Measurements from ENCODE around the gene TGM4. TPM values are rescaled to one million over a fixed set of nuclear protein-coding genes. Genes with fewer than 3 reads are reported as not detected.

Gene TGM4
- total and polyA plus RNA-seq, 9 donors, result not detected

- H3K27ac ChIP-seq, result no peak overlapping the region
- WGBS, 3 donors, result 35 to 41% (median 40%) methylated on average over 5 of the region's 5 CpGs
- TF ChIP-seq POLR2A (IDR thresholded peaks at IDR 0.05) (no peak), CTCF (IDR thresholded peaks at IDR 0.05) (no peak), EP300 (IDR thresholded peaks at IDR 0.05) (no peak)
- no peak for DNase-seq
- H3K4me3 ChIP-seq, result no peak overlapping the region
- no peaks in the 10 kb centered on the region for H3K27me3 ChIP-seq
- intact Hi-C loops (cut with DNase I), result no loop called here
- no peaks in the 10 kb centered on the region for H3K9me3 ChIP-seq
- H3K36me3 ChIP-seq, result no peaks in the 10 kb centered on the region
- no peaks in the 10 kb centered on the region for H3K4me1 ChIP-seq (ENCODE audit: insufficient read depth)
Measured at GRCh38 chr3:44894485-44894884, 20.1 kb downstream of the TGM4 start.

GRCh38 chr3:44896440-44896839 is 22.0 kb downstream of the TGM4 start:
- Histone ChIP-seq H3K9me3 (no peaks in the 10 kb centered on the region), H3K4me1 (ENCODE audit: insufficient read depth) (no peaks in the 10 kb centered on the region), H3K27me3 (no peaks in the 10 kb centered on the region), H3K27ac (no peak overlapping the region), H3K4me3 (no peak overlapping the region), H3K36me3 (no peaks in the 10 kb centered on the region)
- no peak for DNase-seq
- intact Hi-C loops (cut with DNase I), result no loop called here
- no peak for TF ChIP-seq CTCF (IDR thresholded peaks at IDR 0.05)
- TF ChIP-seq POLR2A (IDR thresholded peaks at IDR 0.05), result no peak
- no peak for TF ChIP-seq EP300 (IDR thresholded peaks at IDR 0.05)
- WGBS, 3 donors, result 64 to 85% (median 84%) methylated on average over 2 of the region's 2 CpGs

GRCh38 chr3:44899683-44900367 is 25.4 kb downstream of the TGM4 start:
- no peak for TF ChIP-seq EP300 (IDR thresholded peaks at IDR 0.05)
- no peak for TF ChIP-seq CTCF (IDR thresholded peaks at IDR 0.05)
- TF ChIP-seq POLR2A (IDR thresholded peaks at IDR 0.05), result no peak
- Histone ChIP-seq H3K36me3 (no peaks in the 10 kb centered on the region), H3K27me3 (no peaks in the 10 kb centered on the region), H3K4me1 (ENCODE audit: insufficient read depth) (no peaks in the 10 kb centered on the region), H3K4me3 (no peak overlapping the region), H3K9me3 (no peaks in the 10 kb centered on the region), H3K27ac (no peak overlapping the region)
- no peak for DNase-seq
- 46 to 53% (median 50%) methylated on average over 13 of the region's 13 CpGs for WGBS, 3 donors
- intact Hi-C loops (cut with DNase I), result no loop called here

- Histone ChIP-seq H3K27ac (no peak overlapping the region), H3K9me3 (no peaks in the 10 kb centered on the region), H3K27me3 (no peaks in the 10 kb centered on the region), H3K36me3 (no peaks in the 10 kb centered on the region), H3K4me1 (ENCODE audit: insufficient read depth) (no peaks in the 10 kb centered on the region), H3K4me3 (no peak overlapping the region)
- intact Hi-C loops (cut with DNase I), result no loop called here
- no peak for TF ChIP-seq POLR2A (IDR thresholded peaks at IDR 0.05)
- TF ChIP-seq EP300 (IDR thresholded peaks at IDR 0.05), result no peak
- DNase-seq, result no peak
- 10 to 14% (median 12%) methylated on average over 4 of the region's 4 CpGs for WGBS, 3 donors
Measured at GRCh38 chr3:44902628-44903027, 28.2 kb downstream of the TGM4 start.

GRCh38 chr3:44903314-44903713 is 28.9 kb downstream of the TGM4 start:
- no peaks in the 10 kb centered on the region for H3K36me3 ChIP-seq
- H3K9me3 ChIP-seq, result no peaks in the 10 kb centered on the region
- DNase-seq, result no peak
- no peaks in the 10 kb centered on the region for H3K4me1 ChIP-seq (ENCODE audit: insufficient read depth)
- H3K4me3 ChIP-seq, result no peak overlapping the region
- H3K27me3 ChIP-seq, result no peaks in the 10 kb centered on the region
- WGBS, 3 donors, result 32 to 43% (median 37%) methylated on average over 2 of the region's 2 CpGs
- no peak for TF ChIP-seq EP300 (IDR thresholded peaks at IDR 0.05)
- TF ChIP-seq POLR2A (IDR thresholded peaks at IDR 0.05), result no peak
- no peak for TF ChIP-seq CTCF (IDR thresholded peaks at IDR 0.05)
- intact Hi-C loops (cut with DNase I), result no loop called here
- H3K27ac ChIP-seq, result no peak overlapping the region

Measured in ovary (tissue), 9 donors.